Glutamatergic neuron (in vitro differentiated cells): ENCODE results near the gene LTB4R2. TPM values are rescaled to one million over a fixed set of nuclear protein-coding genes. Genes with fewer than 3 reads are reported as not detected.

ENCODE experiments used
- DNase-seq: peaks from one replicate; pipeline ENCODE4 v3.0.0; 2022
- H3K27ac Mint-ChIP-seq: one replicate; pipeline ENCODE4 v1.8.0; 2020; ENCODE audit warnings: mild to moderate bottlenecking, mixed read lengths, inconsistent platforms; ENCODE audit not compliant: unreplicated experiment
- H3K27me3 Mint-ChIP-seq: one replicate; pipeline ENCODE4 v1.8.0; 2020; ENCODE audit warnings: mild to moderate bottlenecking, moderate library complexity, mixed read lengths, inconsistent platforms; ENCODE audit not compliant: unreplicated experiment
- H3K36me3 Mint-ChIP-seq: one replicate; pipeline ENCODE4 v1.8.0; 2020; ENCODE audit warnings: mild to moderate bottlenecking, mixed read lengths, inconsistent platforms; ENCODE audit not compliant: unreplicated experiment
- H3K4me1 Mint-ChIP-seq: one replicate; pipeline ENCODE4 v1.8.0; 2020; ENCODE audit warnings: mild to moderate bottlenecking, low read depth, mixed read lengths, inconsistent platforms; ENCODE audit not compliant: unreplicated experiment
- H3K4me3 Mint-ChIP-seq: one replicate; pipeline ENCODE4 v1.8.0; 2020; ENCODE audit warnings: mild to moderate bottlenecking, mixed read lengths, inconsistent platforms; ENCODE audit not compliant: unreplicated experiment
- H3K9me3 Mint-ChIP-seq: one replicate; pipeline ENCODE4 v1.8.0; 2020; ENCODE audit warnings: mild to moderate bottlenecking, moderate library complexity, mixed read lengths, inconsistent platforms; ENCODE audit not compliant: unreplicated experiment
- CTCF ChIP-seq: fragments of 200-600 bp; sonication (generic); IDR thresholded peaks from one replicate; pipeline ENCODE4 v1.5.0; 2021; ENCODE audit not compliant: partially characterized antibody, unreplicated experiment
- total RNA-seq: library from RNA; stranded (reverse); fragmentation: NEBNext Ultra II Directional; extraction: Animal tissue kit (Norgen Biotek cat#: 25700); gene quantifications from one replicate; pipeline ENCODE4 v1.2.1, GENCODE V29; 2021; ENCODE audit not compliant: unreplicated experiment

LTB4R2 gene
- total RNA-seq, 1 donor from 2014 or later, result 8.9 TPM

- Mint-ChIP-seq H3K4me3 (no peak overlapping the region), H3K27ac (peak overlapping the region; percentile 9), H3K27me3 (peaks cover 3% of the 10 kb centered on the region), H3K36me3 (no peaks in the 10 kb centered on the region), H3K9me3 (peaks cover 5% of the 10 kb centered on the region), H3K4me1 (no peaks in the 10 kb centered on the region)
- TF ChIP-seq CTCF, result no peak
- DNase-seq, result no peak
Observed at GRCh38 chr14:24277071-24277470, 32.9 kb upstream of the LTB4R2 start.

GRCh38 chr14:24277606-24278321 lies 32.2 kb upstream of the LTB4R2 start:
- Mint-ChIP-seq H3K4me1 (no peaks in the 10 kb centered on the region), H3K4me3 (no peak overlapping the region), H3K9me3 (peaks cover 3% of the 10 kb centered on the region), H3K36me3 (no peaks in the 10 kb centered on the region), H3K27me3 (peaks cover 3% of the 10 kb centered on the region), H3K27ac (no peak overlapping the region)
- no peak for DNase-seq
- TF ChIP-seq CTCF, result no peak

GRCh38 chr14:24278424-24278823 lies 31.5 kb upstream of the LTB4R2 start:
- Mint-ChIP-seq H3K27me3 (peaks cover 3% of the 10 kb centered on the region), H3K27ac (no peak overlapping the region), H3K4me3 (no peak overlapping the region), H3K36me3 (no peaks in the 10 kb centered on the region), H3K4me1 (no peaks in the 10 kb centered on the region), H3K9me3 (peaks cover 3% of the 10 kb centered on the region)
- no peak for TF ChIP-seq CTCF
- no peak for DNase-seq

GRCh38 chr14:24279301-24280186 lies 30.4 kb upstream of the LTB4R2 start:
- DNase-seq, result no peak
- H3K4me1 Mint-ChIP-seq, result no peaks in the 10 kb centered on the region
- no peak overlapping the region for H3K4me3 Mint-ChIP-seq
- no peaks in the 10 kb centered on the region for H3K36me3 Mint-ChIP-seq
- H3K27me3 Mint-ChIP-seq, result peaks cover 3% of the 10 kb centered on the region
- no peak overlapping the region for H3K27ac Mint-ChIP-seq
- H3K9me3 Mint-ChIP-seq, result peaks cover 4% of the 10 kb centered on the region
- TF ChIP-seq CTCF, result no peak
